NCI-H774 (cell line): Measurements from ENCODE around the gene ANO8.
"Not testable (repeated sequence)": the region's sequence is repeated elsewhere in the genome, so short reads cannot be mapped to it uniquely, and the experiment has no call there.

Experiments used
- DNase-seq: peaks from one replicate; lab custom pipeline; 2025; lab: John Stamatoyannopoulos, UW

ANO8 gene

DNA sequence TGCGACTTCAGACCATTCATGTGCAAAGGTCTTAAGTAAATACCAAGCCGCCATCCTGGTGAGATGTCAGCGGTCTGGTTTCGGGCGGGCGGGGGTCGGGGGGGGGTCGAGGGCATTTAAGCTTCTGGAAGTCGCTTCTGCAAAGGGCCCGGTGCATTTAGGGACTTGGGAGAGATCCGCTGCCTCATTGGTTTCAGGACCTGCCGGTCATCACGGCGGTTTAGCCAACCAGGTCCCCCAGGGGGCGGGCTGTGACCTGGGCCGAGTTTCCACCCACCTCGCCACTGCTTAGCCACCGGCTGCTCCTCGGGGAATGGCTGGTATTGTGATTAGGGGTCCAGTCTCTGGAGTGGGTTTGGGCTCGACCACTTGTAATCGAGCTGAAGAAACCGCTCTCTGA lies 45.2 kb downstream of the ANO8 start:
- no peak for DNase-seq

DNA sequence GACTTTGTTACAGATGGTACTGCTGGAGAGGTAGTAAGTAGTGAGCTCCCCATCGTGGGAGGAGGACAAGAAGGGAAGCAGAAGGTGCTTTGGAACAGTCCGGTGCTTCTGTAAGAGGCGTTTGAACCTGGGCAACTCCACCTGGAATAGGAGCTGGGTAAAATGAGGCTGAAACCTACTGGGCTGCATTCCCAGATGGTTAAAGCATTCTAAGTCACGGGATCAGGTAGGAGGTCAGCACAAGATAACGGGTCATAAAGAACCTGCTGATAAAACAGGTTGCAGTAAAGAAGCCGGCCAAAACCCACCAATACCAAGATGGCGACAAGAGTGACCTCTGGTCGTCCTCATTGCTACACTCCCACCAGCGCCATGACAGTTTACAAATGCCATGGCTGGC lies 47.9 kb downstream of the ANO8 start:
- no peak for DNase-seq

DNA sequence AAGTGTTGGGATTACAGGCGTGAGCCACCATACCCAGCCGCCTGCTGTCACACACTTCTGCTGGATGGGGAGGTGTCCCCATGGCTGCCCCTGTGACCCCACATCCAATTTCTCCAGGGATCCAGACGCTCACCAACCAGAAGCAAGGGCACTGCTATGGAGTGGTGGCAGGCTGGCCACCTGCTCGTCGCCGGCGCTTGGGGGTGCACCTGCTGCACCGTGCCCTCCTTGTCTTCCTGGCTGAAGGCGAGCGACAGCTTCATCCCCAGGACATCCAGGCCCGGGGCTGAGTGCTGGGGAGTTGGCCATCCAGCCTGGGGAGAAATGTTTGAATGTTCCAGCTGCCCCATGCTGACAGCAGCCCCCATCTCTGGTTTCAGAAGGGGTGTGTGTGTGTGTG lies 48.4 kb downstream of the ANO8 start:
- no peak for DNase-seq

DNA sequence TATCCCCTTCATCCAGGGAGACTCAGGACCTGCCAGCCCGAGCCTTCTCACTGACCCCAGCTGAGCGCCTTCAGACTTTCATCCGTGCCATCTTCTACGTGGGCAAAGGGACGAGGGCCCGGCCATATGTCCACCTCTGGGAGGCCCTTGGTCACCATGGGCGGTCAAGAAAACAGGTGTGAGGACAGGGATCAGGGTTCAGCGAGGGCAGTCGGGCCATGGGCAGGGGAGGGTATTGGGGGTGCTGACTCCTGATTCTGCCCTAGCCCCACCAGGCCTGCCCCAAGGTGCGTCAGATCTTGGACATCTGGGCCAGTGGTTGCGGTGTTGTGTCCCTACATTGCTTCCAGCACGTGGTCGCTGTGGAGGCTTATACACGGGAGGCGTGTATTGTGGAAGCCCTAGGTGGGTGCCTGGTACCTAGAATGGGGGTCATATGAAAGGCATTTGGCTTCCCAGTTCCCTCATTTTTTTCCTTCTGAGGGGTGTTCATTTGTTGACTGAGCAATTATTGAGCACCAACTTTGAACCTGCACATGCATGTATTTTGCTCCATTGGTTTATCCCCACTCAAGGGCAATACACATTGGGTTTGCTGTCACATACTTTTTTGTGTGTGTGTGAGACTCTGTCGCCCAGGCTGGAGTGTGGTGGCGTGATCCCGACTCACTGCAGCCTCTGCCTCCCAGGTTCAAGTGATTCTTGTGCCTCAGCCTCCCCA lies 49.1 kb downstream of the ANO8 start:
- DNase-seq: no peak

DNA sequence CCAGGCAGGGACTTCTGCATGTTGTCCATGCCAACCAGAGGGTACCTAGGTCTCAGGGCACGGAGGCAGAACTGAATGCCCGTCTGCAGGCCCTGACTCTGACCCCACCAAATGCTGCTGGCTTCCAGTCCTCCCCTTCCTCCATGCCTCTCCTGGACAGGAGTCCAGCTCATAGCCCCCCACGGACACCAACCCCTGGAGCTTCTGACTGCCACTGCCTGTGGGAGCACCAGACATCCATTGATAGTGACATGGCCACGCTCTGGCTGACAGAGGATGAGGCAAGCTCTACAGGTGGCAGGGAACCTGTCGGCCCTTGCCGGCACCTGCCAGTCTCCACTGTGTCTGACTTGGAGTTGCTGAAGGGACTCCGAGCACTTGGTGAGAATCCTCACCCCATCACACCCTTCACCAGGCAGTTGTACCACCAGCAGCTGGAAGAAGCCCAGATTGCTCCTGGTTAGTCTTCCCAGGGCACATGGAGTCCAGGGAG lies 51.1 kb downstream of the ANO8 start:
- DNase-seq: no peak

DNA sequence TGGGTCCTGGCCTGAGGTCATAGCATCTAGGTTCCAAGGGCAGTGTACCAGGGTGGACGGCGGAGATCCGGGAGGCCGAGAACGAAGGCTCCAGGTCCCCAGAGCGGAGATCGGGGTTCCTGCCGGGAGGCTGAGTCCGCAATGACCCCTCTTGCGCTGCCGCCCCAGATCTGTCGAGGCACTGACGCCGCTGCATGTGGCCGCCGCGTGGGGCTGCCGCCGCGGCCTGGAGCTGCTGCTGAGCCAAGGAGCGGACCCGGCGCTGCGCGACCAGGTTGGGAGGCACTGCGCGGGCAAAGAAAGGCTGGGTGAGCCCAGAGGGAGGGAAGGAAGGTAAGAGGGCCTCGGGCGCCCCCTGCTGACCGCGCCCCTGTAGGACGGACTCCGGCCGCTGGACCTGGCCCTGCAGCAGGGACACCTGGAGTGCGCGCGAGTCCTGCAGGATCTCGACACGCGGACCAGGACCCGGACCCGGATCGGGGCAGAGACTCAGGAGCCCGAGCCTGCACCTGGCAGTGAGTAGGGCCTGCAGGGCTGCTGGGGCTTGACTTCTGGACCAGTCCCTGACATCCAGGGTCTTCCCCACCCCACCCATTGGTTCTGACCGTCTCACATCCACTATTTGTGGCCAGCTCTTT lies 52.0 kb downstream of the ANO8 start:
- peak; percentile 75 for DNase-seq

DNA sequence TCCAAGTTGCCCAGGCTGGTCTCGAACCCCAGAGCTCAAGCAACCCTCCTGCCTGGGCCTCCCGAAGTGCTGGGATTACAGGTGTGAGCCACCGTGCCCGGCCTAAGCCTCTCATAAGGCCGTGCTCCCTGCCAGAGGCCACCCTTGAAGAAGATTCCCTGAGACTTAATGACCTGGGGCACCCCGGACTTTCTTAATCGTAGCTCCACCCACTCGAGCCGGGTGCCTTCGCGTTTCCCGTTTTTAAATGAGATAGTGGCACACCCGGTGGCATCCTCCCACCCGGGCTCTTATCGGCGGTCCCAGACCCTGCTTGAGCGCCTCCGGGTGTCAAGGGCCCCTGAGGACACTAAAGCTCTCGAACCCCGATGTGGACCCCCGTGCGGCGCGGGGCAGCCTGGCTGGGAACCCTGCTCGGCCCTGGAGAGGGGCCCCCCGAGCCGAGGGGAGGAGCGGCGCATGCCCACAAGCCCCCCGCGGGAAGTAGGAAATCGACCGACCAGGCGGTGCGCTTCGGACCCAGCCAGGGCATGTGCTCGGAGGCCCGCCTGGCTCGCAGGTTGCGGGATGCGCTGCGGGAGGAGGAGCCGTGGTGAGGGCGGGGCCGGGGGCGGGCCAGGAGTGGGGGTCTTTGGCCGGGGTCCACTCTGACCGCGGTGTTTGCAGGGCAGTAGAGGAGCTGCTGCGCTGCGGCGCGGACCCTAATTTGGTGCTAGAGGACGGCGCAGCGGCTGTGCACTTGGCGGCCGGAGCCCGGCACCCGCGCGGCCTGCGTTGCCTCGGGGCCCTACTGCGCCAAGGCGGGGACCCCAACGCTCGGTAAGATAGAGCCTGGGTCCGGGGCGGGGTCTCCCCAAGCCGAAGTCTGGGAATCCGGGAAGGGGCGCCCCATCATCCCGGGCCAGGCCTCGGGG lies 53.0 kb downstream of the ANO8 start, which contains the start of gene ANKLE1:
ANKLE1 (plus strand) TSS at position 511 of the 914 bp plus-strand sequence; CDS start at position 531, 20 bp downstream.
- no peak for DNase-seq

DNA sequence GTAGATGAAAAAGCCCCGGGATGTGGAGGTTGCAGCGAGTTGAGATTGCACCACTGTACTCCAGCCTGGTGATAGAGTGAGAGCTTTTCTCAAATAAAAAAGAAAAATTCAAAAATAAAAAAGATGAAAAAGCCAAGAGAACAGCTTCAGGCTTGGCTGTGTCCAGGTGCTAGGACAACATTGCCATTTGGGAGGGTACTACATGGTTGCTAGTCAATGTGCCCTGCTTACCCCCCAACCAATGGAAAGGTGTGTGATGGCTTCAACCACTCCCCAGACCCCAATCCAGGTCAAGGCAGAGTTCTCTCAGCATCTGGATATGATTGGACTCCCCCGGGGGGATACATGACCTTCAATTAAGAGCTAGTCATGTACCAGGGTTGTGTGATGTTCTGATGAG lies 55.2 kb downstream of the ANO8 start:
- no peak for DNase-seq

DNA sequence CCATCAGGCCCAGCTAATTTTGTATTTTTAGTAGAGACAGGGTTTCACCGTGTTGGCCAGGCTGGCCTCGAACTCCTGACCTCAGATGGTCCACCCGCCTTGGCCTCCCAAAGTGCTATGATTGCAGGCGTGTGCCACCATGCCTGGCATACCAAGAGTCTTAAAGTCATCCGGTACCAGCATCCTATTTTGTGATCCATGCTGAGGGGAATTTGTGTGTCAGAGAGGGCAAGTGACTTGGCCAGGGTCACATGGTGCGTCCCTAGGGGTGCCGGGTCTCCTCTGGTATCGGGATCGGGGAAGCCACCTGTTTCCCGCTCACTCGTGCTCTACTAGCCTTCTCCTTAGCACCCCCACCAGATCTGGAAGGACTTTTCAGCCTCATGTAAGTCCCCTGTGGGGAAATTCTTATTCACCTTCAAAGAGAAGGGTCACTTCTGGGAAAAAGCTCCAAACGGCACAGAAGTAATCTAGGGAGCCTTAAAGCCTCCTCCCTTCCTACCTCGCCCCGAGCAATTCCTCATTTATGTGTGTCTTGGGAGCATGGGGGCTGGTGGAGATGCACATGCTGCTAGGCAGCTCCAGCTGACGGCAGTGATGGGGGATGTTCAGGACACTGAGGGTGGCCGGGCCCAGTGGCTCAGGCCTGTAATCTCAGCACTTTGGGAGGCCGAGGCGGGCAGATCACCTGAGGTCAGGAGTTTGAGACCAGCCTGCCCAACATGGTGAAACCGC lies 59.0 kb downstream of the ANO8 start:
- DNase-seq: no peak

DNA sequence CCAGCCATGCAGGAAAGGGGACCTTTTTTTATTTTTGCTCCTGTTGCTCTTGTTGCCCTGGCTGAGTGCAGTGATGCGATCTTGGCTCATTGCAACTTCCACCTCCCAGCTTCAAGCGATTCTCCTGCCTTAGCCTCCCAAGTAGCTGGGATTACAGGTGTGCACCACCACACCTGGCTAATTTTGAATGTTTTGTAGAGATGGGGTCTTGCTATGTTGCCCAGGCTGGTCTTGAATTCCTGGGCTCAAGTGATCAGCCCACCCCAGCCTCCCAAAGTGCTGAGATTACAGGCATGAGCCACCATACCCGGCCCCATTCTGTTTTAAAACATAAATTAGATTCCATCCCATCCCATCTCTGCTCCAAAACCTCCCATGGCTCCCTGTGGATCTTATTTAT lies 59.8 kb downstream of the ANO8 start:
- DNase-seq: not testable (repeated sequence)
